Fibroblast of skin of scalp (primary cell): ENCODE data around the gene NUDT8.
"Not testable (repeated sequence)": the region's sequence is repeated elsewhere in the genome, so short reads cannot be mapped to it uniquely, and the experiment has no call there.

ENCODE experiments used
- DNase-seq: peaks from one replicate; pipeline ENCODE4 v3.0.0-alpha.2; 2013

The NUDT8 gene

GRCh38 chr11:67627812-67628624 is 1.7 kb downstream of the NUDT8 start:
- no peak for DNase-seq

- no peak for DNase-seq
These were observed 2.3 kb downstream of the NUDT8 start for GRCh38 chr11:67627441-67627811.

GRCh38 chr11:67626970-67627369 is 2.8 kb downstream of the NUDT8 start:
- DNase-seq: no peak

DNA sequence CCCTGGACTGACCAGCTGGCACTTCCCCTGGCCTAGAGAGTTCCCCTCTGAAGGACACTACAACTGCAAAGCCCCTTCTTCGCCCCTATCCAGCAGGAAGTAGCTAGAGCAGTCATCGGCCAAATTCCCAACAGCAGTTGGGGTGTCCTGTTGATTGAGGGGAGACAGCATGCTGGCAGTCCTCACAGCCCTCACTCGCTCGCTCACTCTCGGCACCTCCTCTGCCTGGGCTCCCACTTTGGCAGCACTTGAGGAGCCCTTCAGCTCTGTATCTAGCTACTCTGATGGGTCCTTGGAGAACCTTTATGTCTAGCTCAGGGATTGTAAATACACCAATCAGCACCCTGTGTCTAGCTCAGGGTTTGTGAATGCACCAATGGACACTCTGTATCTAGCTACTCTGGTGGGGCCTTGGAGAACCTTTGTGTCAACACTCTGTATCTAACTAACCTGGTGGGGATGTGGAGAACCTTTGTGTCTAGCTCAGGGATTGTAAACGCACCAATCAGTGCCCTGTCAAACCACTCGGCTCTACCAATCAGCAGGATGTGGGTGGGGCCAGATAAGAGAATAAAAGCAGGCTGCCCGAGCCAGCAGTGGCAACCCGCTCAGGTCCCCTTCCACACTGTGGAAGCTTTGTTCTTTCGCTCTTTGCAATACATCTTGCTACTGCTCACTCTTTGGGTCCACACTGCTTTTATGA is 3.5 kb downstream of the NUDT8 start:
- DNase-seq: not testable (repeated sequence)

GRCh38 chr11:67623795-67624194 is 5.9 kb downstream of the NUDT8 start:
- DNase-seq: not testable (repeated sequence)

DNA sequence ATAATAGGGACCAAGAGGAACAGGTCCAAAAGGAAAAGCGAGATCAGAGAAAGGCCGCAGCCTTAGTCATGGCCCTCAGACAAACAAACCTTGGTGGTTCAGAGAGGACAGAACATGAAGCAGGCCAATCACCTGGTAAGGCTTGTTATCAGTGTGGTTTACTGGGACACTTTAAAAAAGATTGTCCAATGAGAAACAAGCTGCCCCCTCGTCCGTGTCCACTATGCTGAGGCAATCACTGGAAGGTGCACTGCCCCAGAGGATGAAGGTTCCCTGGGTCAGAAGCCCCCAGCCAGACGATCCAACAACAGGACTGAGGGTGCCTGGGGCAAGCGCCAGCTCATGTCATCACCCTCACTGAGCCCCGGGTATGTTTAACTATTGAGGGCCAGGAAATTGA is 6.8 kb downstream of the NUDT8 start:
- not testable (repeated sequence) for DNase-seq

DNA sequence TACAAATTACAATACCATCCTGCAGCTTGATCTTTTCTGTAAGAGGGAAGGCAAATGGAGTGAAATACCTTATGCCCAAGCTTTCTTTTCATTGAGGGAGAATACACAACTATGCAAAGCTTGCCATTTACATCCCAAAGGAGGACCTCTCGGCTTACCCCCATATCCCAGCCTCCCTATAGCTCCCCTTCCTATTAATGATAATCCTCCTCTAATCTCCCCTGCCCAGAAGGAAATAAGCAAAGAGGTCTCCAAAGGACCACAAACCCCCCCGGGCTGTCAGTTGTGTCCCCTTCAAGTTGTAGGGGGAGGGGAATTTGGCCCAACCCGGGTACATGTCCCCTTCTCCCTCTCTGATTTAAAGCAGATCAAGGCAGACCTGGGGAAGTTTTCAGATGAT is 7.8 kb downstream of the NUDT8 start:
- DNase-seq: not testable (repeated sequence)

- not testable (repeated sequence) for DNase-seq
These were observed 9.1 kb downstream of the NUDT8 start for GRCh38 chr11:67620621-67621020.

DNA sequence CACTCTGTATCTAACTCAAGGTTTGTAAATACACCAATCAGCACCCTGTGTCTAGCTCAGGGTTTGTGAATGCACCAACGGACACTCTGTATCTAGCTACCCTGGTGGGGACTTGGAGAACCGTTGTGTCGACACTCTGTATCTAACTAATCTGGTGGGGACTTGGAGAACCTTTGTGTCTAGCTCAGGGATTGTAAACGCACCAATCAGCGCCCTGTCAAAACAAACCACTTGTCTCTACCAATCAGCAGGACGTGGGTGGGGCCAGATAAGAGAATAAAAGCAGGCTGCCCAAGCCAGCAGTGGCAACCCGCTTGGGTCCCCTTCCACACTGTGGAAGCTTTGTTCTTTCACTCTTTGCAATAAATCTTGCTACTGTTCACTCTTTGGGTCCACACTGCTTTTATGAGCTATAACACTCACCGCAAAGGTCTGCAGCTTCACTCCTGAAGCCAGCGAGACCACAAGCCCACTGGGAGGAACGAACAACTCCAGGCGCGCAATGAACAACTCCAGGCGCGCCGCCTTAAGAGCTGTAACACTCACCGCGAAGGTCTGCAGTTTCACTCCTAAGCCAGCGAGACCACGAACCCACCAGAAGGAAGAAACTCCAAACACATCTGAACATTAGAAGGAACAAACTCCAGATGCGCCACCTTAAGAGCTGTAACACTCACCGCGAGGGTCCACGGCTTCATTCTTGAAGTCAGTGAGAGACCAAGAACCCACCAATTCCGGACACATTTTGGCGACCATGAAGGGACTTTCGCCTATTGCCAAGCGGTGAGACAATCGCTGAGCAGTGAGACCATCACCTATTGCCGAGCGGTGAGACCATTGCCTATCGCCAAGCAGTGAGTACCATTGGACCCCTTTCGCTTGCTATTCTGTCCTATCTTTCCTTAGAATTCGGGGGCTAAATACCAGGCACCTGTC is 9.8 kb downstream of the NUDT8 start:
- not testable (repeated sequence) for DNase-seq

DNA sequence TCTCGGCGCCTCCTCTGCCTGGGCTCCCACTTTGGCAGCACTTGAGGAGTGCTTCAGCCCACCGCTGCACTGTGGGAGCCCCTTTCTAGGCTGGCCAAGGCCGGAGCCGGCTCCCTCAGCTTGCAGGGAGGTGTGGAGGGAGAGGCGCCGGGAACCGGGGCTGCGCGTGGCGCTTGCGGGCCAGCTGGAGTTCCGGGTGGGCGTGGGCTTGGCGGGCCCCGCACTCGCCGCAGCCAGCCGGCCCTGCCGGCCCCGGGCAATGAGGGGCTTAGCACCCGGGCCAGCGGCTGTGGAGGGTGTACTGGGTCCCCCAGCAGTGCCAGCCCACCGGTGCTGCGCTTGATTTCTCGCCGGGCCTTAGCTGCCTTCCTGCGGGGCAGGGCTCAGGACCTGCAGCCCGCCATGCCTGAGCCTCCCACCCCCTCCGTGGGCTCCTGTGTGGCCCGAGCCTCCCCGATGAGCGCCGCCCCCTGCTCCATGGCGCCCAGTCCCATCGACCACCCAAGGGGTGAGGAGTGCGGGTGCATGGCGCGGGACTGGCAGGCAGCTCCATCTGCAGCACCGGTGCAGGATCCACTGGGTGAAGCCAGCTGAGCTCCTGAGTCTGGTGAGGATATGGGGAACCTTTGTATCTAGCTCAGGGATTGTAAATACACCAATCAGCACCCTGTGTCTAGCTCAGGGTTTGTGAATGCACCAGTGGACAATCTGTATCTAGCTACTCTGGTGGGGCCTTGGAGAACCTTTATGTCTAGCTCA is 10.7 kb downstream of the NUDT8 start:
- DNase-seq: not testable (repeated sequence)

DNA sequence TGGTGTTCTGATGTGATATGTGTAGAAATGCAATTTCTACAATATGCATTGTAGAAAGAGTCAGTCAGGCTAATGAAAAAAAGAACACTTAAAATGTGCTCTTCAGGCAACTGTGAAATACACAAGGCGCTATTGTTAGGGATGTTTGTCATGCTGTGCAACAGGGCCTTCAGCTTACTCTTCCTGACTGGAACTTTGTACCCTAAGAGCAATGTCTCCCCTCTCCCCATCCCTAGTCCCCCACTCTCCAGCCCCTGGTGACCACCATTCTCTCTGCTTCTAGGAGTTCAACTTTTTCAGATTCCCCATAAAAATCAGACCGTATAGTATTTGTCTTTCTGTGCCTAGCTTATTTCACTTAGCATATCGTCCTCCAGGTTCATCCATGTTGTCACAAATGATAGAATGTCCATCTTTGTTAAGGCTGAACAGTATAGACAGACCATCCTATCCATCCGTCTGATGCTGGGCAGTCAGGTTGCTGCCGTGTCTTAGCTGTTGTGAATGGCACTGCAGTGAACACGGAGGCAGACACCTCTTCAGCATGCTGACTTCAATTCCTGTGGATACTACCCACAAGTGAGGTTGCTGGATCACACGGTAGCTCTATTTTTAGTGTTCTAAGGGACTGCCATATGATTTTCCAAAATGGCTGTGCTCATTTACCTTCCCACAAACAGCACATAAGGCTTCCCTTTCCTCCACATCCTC is 12.3 kb downstream of the NUDT8 start:
- no peak for DNase-seq

DNA sequence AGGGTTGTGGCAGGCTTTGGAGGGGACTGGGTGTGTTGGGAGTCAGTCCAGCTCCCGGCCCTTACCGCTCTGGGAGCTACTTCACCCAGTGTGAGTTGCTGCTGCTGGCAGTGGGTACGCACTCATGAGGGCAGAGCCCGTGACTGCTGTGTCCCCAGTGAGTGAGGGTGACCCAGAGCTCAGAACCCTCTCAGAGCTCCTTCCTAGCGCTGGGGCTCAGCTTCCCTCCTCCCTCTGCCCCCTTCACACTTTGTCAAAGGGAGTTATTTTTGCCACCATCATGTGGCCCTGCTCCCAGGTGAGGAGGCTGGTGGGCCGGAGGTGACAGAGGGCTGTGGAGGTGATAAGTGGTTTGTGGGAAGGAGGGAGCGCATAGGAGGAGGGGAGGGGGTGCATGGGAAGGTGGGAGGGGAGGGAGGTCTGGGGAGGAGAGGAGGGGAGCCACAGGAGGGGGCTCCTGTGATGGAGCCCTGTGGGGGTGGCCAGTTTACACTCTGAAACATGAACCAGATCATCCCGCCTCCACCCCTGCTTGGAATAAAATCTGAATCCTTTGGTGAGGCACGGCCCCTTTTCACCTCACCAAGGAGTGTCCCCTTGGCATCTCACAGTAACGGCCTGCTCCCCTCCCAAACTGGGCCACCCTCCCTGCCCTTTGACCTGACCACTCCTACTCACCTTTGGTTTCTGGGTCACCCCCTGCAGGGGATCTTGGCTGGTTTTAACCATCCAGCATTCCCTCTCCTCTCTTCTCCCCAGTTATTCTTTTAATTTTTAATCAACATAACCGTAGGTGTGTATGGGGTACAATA is 13.1 kb downstream of the NUDT8 start:
- no peak for DNase-seq

GRCh38 chr11:67615728-67616430 is 13.9 kb downstream of the NUDT8 start:
- DNase-seq: no peak

DNA sequence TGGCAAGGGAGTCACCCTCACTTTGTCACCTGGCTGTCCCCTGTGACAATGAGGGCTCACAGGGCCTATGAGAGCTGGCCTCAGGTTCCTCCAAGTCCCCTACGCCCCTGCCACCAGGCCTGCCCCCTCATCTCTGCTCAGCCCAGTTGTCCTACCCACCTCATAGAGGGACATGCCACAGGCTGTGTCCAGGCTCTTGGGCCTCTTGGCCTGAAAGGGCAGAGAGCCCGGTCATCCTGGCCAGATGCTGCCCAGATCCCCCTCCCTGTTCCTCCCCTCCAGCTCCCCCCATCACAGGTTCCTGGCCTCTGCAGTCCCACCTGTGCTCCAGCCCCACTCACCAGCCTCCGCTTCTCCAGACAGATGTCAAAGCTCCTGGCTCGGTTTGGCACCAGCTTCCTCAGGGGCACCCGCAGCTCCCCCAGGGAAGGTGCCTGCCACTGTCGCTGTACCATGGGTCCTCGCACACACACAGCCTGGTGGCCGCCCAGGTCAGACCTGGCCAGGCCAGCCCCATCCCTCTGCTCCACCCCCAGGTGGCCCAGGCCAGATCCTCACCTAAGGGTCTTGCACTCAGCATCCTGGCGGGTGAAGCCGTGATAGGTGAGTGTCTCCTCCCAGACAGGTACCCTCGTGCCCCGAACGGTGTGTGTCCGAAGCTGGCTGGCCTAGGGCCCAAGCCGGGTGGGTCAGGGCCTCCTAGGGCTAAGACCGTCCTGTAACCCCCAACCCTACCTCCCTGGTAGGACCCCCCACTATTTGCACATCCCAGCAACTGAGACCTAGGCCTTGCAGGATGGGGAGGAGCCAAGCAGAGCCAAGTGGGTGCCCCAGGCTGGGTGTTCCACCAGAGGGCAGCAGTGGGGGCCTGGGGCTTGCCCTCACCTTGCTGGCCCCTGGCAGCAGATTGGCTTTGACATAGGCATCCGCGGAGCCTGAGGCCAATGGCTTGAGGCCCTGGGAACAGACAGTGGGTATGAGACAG is 14.7 kb downstream of the NUDT8 start:
- peak; percentile 13 for DNase-seq

DNA sequence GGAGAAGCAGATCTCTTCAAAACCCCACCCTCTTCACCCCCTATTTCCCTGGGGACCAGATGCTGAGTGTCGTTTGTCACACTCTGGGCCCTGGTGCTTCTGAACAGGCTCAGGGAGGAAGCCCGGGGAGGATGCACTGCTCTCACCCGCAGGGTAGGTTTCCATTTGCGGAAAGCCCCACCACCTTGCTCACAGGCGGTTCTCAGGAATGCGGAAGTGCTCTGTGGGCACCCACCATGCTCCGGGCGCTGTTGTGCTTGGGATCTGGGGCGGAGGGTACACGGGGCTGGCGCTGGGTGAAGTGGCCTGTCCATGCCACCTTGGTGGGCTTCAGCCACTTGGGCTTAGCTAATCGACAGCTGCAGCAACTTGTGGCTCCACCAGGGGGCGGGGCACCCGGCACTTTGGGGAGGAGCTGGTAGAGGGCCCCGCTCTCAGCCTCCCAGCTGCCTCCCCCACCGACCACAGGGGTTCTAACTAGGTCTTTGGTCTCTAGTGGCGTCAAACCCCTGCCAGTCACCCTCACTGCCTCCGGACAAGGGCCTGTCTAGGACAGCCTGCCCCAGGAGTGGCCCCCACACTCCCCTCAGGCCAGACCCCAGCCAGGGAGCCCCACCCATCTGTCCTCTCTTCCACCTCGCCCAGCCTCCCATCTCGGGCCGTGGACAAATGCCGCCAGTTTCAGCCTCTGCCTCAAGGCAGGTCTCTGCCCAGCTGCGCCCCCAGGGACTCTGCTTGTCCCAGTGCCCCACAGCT is 15.6 kb downstream of the NUDT8 start:
- peak; percentile 45 for DNase-seq

DNA sequence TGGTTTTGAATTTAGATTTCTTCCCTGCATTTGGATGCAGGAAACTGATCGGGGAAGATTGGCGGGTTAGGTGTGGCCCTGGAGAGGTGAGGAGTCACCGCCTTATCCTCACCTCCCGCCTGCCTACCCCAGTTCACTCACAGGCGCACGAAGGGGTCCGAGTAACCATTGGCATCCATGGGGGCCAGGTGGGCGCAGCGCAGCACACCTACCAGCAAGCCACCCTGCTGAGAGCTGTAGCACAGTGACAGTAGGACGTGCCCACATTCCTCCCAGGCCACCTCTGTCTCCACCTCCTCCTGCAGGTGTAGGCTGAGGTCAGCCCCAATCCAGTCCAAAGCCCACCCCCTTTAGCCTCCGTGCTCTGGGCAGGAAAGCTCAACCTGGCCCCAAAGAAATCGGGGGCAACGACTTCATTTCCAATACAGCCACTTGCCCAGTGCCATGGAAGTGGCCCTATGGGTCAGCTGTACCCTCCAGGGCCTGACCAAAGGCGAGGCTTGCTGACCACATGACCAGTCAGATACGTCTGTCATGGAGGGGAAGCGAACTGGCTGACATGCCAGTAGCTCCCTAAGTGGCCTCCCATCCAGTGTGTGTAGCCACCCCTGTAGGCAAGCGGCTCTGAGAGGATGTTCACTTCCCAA is 16.3 kb downstream of the NUDT8 start:
- DNase-seq: no peak

GRCh38 chr11:67612751-67613150 is 17.0 kb downstream of the NUDT8 start:
- DNase-seq: no peak
